ENCODE results near the gene MAN1C1.

Gene MAN1C1

GRCh38 chr1:25760871-25761270 is 144.3 kb downstream of the MAN1C1 start:
- H3K4me1 ChIP-seq (ENCODE audit: insufficient read depth, low read length), result no peaks in the 10 kb centered on the region
- no peaks in the 10 kb centered on the region for H3K9me3 ChIP-seq (ENCODE audit: insufficient read depth, low read depth, low read length)
- H3K27me3 ChIP-seq (ENCODE audit: insufficient read depth, low read length), result no peaks in the 10 kb centered on the region
- no peak overlapping the region for H3K27ac ChIP-seq (ENCODE audit: low read length)
- no peak overlapping the region for H3K9ac ChIP-seq (ENCODE audit: low read depth, low read length)
- no peaks in the 10 kb centered on the region for H3K36me3 ChIP-seq (ENCODE audit: insufficient read depth, low read depth, low read length)
- H3K4me3 ChIP-seq (ENCODE audit: low read length), result no peak overlapping the region

GRCh38 chr1:25763493-25763892 is 146.9 kb downstream of the MAN1C1 start:
- Histone ChIP-seq H3K4me3 (ENCODE audit: low read length) (no peak overlapping the region), H3K9ac (ENCODE audit: low read depth, low read length) (no peak overlapping the region)

GRCh38 chr1:25765136-25765922 is 148.7 kb downstream of the MAN1C1 start:
- Histone ChIP-seq H3K9me3 (ENCODE audit: insufficient read depth, low read depth, low read length) (no peaks in the 10 kb centered on the region), H3K9ac (ENCODE audit: low read depth, low read length) (0 out of 2 replicates have a peak overlapping the region, but pooled peaks have one; percentile 15), H3K27me3 (ENCODE audit: insufficient read depth, low read length) (no peaks in the 10 kb centered on the region), H3K36me3 (ENCODE audit: insufficient read depth, low read depth, low read length) (no peaks in the 10 kb centered on the region), H3K4me1 (ENCODE audit: insufficient read depth, low read length) (no peaks in the 10 kb centered on the region), H3K4me3 (ENCODE audit: low read length) (no peak overlapping the region), H3K27ac (ENCODE audit: low read length) (no peak overlapping the region)

More at GRCh38 chr1:25763493-25763892, 146.9 kb downstream of the MAN1C1 start:
- Histone ChIP-seq H3K36me3 (ENCODE audit: insufficient read depth, low read depth, low read length) (no peaks in the 10 kb centered on the region), H3K27ac (ENCODE audit: low read length) (no peak overlapping the region), H3K9me3 (ENCODE audit: insufficient read depth, low read depth, low read length) (no peaks in the 10 kb centered on the region), H3K27me3 (ENCODE audit: insufficient read depth, low read length) (no peaks in the 10 kb centered on the region), H3K4me1 (ENCODE audit: insufficient read depth, low read length) (no peaks in the 10 kb centered on the region)

- Histone ChIP-seq H3K36me3 (ENCODE audit: insufficient read depth, low read depth, low read length) (no peaks in the 10 kb centered on the region), H3K4me3 (ENCODE audit: low read length) (no peak overlapping the region), H3K9me3 (ENCODE audit: insufficient read depth, low read depth, low read length) (no peaks in the 10 kb centered on the region), H3K27me3 (ENCODE audit: insufficient read depth, low read length) (no peaks in the 10 kb centered on the region), H3K9ac (ENCODE audit: low read depth, low read length) (0 out of 2 replicates have a peak overlapping the region, but pooled peaks have one; percentile 15), H3K4me1 (ENCODE audit: insufficient read depth, low read length) (no peaks in the 10 kb centered on the region), H3K27ac (ENCODE audit: low read length) (no peak overlapping the region)
Observed at GRCh38 chr1:25765923-25766589, 149.5 kb downstream of the MAN1C1 start.

GRCh38 chr1:25766721-25767436 is 150.3 kb downstream of the MAN1C1 start:
- H3K4me3 ChIP-seq (ENCODE audit: low read length), result no peak overlapping the region
- H3K36me3 ChIP-seq (ENCODE audit: insufficient read depth, low read depth, low read length), result no peaks in the 10 kb centered on the region
- H3K27me3 ChIP-seq (ENCODE audit: insufficient read depth, low read length), result no peaks in the 10 kb centered on the region
- H3K9ac ChIP-seq (ENCODE audit: low read depth, low read length), result no peak overlapping the region
- H3K27ac ChIP-seq (ENCODE audit: low read length), result no peak overlapping the region
- no peaks in the 10 kb centered on the region for H3K4me1 ChIP-seq (ENCODE audit: insufficient read depth, low read length)
- H3K9me3 ChIP-seq (ENCODE audit: insufficient read depth, low read depth, low read length), result no peaks in the 10 kb centered on the region

- no peaks in the 10 kb centered on the region for H3K4me1 ChIP-seq (ENCODE audit: insufficient read depth, low read length)
- H3K9ac ChIP-seq (ENCODE audit: low read depth, low read length), result no peak overlapping the region
- H3K27ac ChIP-seq (ENCODE audit: low read length), result no peak overlapping the region
- no peaks in the 10 kb centered on the region for H3K9me3 ChIP-seq (ENCODE audit: insufficient read depth, low read depth, low read length)
- H3K27me3 ChIP-seq (ENCODE audit: insufficient read depth, low read length), result no peaks in the 10 kb centered on the region
- H3K36me3 ChIP-seq (ENCODE audit: insufficient read depth, low read depth, low read length), result no peaks in the 10 kb centered on the region
- no peak overlapping the region for H3K4me3 ChIP-seq (ENCODE audit: low read length)
Observed at GRCh38 chr1:25767437-25767770, 150.8 kb downstream of the MAN1C1 start.

GRCh38 chr1:25768999-25769398 is 152.4 kb downstream of the MAN1C1 start:
- Histone ChIP-seq H3K9me3 (ENCODE audit: insufficient read depth, low read depth, low read length) (no peaks in the 10 kb centered on the region), H3K4me3 (ENCODE audit: low read length) (no peak overlapping the region), H3K4me1 (ENCODE audit: insufficient read depth, low read length) (no peaks in the 10 kb centered on the region), H3K27me3 (ENCODE audit: insufficient read depth, low read length) (no peaks in the 10 kb centered on the region), H3K9ac (ENCODE audit: low read depth, low read length) (no peak overlapping the region), H3K27ac (ENCODE audit: low read length) (no peak overlapping the region), H3K36me3 (ENCODE audit: insufficient read depth, low read depth, low read length) (no peaks in the 10 kb centered on the region)

- Histone ChIP-seq H3K27ac (ENCODE audit: low read length) (no peak overlapping the region), H3K36me3 (ENCODE audit: insufficient read depth, low read depth, low read length) (no peaks in the 10 kb centered on the region), H3K9ac (ENCODE audit: low read depth, low read length) (no peak overlapping the region), H3K4me1 (ENCODE audit: insufficient read depth, low read length) (no peaks in the 10 kb centered on the region), H3K9me3 (ENCODE audit: insufficient read depth, low read depth, low read length) (no peaks in the 10 kb centered on the region), H3K4me3 (ENCODE audit: low read length) (no peak overlapping the region), H3K27me3 (ENCODE audit: insufficient read depth, low read length) (no peaks in the 10 kb centered on the region)
Observed at GRCh38 chr1:25769625-25770383, 153.2 kb downstream of the MAN1C1 start.

GRCh38 chr1:25770541-25771220 is 154.1 kb downstream of the MAN1C1 start:
- Histone ChIP-seq H3K27ac (ENCODE audit: low read length) (no peak overlapping the region), H3K9me3 (ENCODE audit: insufficient read depth, low read depth, low read length) (no peaks in the 10 kb centered on the region), H3K36me3 (ENCODE audit: insufficient read depth, low read depth, low read length) (no peaks in the 10 kb centered on the region), H3K4me1 (ENCODE audit: insufficient read depth, low read length) (no peaks in the 10 kb centered on the region), H3K27me3 (ENCODE audit: insufficient read depth, low read length) (no peaks in the 10 kb centered on the region), H3K9ac (ENCODE audit: low read depth, low read length) (no peak overlapping the region), H3K4me3 (ENCODE audit: low read length) (no peak overlapping the region)

- Histone ChIP-seq H3K27me3 (ENCODE audit: insufficient read depth, low read length) (no peaks in the 10 kb centered on the region), H3K9me3 (ENCODE audit: insufficient read depth, low read depth, low read length) (no peaks in the 10 kb centered on the region), H3K36me3 (ENCODE audit: insufficient read depth, low read depth, low read length) (no peaks in the 10 kb centered on the region), H3K9ac (ENCODE audit: low read depth, low read length) (no peak overlapping the region; the same call in 1 of the 2 replicates), H3K4me1 (ENCODE audit: insufficient read depth, low read length) (no peaks in the 10 kb centered on the region), H3K4me3 (ENCODE audit: low read length) (no peak overlapping the region), H3K27ac (ENCODE audit: low read length) (no peak overlapping the region)
Observed at GRCh38 chr1:25771221-25772114, 154.9 kb downstream of the MAN1C1 start.
